Kidney tubule cell (primary cell): ENCODE results near the gene PIAS3.
"Not testable (repeated sequence)": the region's sequence is repeated elsewhere in the genome, so short reads cannot be mapped to it uniquely, and the experiment has no call there.

Source experiments
- DNase-seq: peaks from one replicate; pipeline ENCODE4 v3.0.0-alpha.2; 2018; ENCODE audit warnings: low spot score

PIAS3 gene

DNA sequence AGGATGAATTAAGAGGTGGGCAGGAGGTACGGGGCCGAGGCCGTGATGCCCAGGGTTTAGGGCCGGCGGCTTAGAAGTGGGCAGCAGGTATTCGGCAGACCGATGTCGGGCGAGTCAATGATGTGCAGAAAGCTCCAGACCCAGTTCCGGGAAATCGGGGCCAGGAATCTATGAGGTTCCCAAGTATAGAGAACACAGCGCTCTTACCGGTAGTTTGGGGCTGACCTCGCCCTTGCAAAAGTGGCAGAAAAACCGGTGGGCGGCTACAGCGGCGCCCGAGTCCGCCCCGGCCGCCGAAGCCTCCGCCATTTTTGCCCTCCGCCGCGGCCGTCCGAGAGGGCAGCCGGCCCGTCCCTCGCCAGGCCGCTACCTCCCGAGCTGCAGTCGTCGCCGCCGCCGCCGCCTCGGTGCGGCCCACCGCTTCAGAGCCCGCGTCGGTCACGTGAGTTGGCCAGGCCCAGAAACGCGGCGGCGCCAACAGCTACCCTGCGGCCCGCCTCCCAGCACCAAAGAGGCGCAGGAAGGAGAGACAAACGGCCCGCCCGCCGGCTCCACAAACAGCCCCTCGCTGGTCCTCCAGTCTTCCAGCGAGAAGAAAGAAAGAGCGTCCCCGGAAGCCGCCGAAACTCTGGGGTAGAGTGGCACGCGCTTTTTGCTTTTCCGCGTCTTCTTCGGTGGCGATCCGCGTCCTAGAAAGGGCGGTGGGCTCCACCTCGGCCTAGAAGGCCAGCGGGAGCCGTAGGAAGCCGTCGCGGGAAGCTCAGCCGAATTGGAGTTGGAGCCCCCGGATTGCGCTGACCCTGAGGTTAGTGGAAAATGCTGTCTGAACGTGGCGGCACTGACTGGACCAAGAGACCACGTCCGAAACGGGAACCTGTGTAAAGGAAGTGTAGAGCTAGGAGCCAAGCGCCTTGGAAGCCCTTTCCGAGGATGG lies 35.0 kb downstream of the PIAS3 start, which contains the start of the genes POLR3C and RNF115:
POLR3C (plus strand) TSS at position 636 of the 934 bp plus-strand sequence. CDS start 1,577 bp downstream, outside the sequence.
RNF115 (minus strand) TSS at position 531 of the 934 bp plus-strand sequence; CDS start at position 309, 222 bp downstream.
- peak; percentile 92 for DNase-seq

DNA sequence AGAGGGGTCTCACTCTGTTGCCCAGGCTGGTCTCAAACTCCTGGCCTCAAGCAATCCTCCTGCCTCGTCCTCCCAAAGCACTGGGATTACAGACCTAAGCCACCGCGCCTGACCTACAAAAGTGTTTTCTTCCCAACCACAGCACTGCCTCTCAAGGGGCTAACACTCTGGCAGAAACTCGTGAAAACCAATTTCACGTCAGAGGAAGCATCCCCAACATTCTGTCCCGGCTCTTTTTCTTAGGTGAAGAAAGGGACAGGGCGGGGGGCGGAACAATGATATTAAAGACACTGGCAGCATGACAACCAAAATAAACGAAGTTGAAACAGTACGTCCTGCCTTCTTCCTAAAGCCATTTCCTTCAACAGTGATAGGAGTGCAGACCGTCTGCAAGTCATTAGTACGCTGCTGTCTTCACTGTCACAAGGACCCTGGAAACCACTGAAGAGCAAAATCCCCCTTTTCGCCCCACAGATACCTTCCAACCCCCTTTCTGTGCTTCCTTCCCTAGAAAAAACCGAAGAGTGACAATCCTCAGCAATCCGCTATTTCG lies 36.0 kb downstream of the PIAS3 start:
- not testable (repeated sequence) for DNase-seq

DNA sequence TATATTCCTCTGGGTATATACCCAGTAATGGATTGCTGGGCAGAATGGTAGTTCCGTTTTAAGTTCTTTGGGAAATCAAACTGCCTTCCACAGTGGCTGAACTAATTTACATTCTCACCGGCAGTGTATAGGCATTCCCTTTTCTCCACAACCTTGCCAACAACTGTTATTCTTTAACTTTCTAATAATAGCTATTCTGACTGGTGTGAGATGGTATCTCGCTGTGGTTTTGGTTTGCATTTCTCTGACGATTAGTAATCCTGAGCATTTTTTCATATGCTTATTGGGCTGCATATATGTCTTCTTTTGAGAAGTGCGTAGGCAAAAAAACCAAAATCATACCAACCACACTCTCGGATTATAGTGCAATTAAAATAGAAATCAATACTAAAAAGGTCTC lies 40.8 kb downstream of the PIAS3 start:
- peak; percentile 79 for DNase-seq

DNA sequence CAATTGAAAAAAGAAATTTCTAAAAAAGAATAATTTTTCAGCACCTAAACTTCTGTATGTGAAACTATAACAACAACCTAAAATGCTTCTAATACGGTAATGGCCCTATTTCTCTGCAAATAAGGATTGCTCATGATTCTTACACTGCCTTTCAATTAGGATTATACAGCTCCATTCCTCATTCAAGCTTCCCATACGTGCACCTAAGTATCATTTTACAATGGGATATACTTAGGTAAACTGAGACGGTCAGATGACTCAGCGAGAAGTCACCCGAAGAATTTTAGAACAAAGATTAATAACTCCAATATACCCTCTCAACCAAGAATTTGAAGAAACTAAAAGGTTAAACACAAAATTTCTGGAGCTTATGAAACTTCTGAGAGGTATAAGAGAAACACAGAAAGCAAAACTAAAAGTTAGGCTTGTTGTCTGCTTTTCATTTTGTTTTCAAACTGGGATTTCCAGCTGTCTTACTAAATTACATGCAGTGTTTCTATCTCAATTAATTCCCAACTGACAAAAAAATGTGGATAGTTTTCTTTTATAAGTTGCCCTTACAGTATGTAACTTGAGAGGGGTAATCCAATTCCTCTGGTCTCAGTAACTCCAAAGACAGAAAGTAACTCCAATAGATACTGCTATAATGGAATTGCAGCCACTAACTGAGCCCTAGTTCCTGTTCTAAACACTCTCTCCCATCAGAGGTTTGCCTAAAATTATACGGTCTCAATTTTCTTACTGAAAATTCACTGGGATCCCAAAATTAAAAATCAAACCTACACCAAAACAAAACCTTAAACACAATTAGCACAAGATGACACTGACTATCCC lies 45.7 kb downstream of the PIAS3 start:
- not testable (repeated sequence) for DNase-seq

DNA sequence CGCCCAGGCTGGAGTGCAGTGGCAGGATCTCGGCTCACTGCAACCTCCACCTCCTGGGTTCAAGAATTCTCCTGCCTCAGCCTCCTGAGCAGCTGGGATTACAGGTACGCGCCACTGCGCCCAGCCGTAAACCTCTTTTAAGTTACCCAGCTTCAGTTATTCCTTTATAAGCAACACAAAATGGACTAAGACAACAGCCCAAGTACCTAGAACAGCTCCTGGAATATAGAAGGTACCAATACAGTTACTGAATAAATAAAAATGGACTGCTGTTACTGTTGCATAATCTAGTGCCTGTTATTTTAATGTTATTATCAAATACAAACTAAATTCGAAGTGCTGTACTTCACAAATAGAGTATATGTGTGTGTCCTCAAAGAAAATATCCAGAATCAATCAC lies 52.0 kb downstream of the PIAS3 start:
- no peak for DNase-seq

DNA sequence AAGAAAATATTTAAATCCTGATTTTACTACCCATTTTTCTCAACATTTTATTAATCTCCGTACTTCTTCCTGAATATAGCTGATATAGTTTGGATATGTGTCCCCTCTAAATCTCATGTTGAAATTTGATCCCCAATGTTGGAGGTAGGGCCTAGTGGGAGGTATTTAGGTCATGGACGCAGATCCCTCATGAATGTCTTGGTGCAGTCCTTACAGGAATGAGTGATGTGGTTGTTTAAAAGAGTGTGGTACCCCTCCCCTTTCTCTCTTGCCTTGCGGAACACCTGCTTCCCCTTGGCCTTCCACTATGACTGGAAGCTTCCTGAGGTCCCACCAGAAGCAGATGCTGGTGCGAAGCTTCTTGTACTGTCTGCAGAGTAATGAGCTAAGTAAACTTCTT lies 52.5 kb downstream of the PIAS3 start:
- no peak for DNase-seq

DNA sequence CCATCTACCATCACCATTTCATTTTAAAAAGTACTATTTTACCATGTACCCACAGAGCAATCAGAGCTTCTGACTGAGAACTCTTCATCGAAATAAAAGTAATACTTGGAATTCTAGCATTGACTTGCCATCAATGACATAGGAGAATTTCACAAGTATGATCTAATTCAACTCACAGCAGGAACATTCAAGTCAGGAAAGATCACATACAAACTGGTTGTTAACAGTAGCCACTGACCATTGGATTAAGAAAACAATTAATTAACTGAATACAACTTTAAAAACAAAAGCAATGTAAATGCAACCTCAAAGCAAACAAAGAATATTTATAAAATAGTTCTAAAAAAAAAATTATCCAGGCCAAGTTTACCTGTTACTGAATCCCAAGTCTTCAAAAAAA lies 53.8 kb downstream of the PIAS3 start:
- DNase-seq: no peak

DNA sequence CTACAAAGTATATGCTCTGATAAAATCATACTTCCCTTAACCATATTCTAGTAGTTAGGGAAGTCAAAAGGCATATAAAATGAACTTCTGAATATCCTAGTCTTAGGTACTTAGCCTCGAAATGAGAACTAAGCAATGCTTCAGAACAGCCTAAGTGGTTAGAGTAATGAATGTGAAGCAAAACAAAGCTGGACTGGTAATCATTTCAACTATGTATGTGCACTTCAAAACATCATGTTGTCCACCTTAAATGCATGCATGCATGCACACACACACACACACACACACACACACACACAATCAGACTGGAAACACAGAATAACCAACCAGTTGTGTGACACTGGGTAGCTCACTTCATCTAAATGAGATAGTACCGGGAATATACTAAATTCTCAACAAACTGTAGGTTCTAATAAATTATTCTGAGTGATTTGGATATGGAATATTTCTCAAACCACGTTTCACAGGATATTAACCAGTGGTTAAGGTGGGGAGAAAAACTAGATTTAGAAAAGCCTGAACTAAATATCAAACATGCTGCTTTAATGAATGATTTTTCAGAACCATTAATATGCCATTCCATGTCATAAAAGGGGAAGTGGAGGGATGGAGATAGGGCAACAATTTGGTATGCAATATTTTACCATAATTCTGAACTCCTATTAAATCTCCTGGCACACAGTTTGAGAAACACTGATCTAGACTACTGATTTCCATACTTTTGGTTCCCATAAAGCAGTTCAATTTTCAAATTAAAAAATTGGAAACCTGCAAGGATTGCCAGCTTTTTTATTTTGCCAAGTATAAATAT lies 54.4 kb downstream of the PIAS3 start:
- DNase-seq: no peak

DNA sequence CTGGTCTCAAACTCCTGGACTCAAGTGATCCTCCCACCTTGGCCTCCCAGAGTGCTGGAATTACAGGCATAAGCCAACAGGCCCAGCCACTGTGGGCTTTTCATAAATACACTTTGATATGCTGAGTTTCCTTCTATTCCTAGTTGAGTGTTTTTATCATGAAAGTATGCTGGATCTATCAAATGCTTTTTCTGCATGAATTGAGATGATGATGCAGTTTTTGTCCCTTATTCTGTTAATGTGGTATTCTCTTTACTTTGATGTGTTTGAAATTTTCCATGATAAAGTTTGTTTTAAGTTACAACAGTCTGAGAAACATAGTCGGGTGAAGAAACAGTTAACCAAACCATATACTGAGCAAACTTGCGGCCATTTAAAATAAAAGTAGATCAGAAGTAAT lies 59.1 kb downstream of the PIAS3 start:
- no peak for DNase-seq
